HepG2 (cell line): ENCODE measurements around the gene TJP2. TPM values are rescaled to one million over a fixed set of nuclear protein-coding genes. Genes with fewer than 3 reads are reported as not detected.

Experiments used
- ATAC-seq: fragments of 200-7000 bp; cut with Tn5 transposase; 3 replicates; pipeline ENCODE4 v1.9.1; 2020; ENCODE audit warnings: mild to moderate bottlenecking, moderate library complexity
- BruUV-seq: library from RNA; stranded (reverse); fragments of 400-500 nt; replicated peaks from 2 replicates; lab custom pipeline; 2021; lab: Mats Ljungman, UMichigan
- CTCF ChIA-PET: fragments of 300-600 bp; formaldehyde crosslinking; extraction: SDS; loops from one replicate; lab custom pipeline; 2021; ENCODE audit warnings: low total read pairs, inconsistent platforms, low intra/inter-chr PET ratio; lab: Yijun Ruan, JAX
- POLR2A ChIA-PET: fragments of 350-600 bp; sonication (Branson Sonifier 250); formaldehyde crosslinking; loops from one replicate; lab custom pipeline; 2020; ENCODE audit warnings: antibody characterized with exemption, inconsistent platforms; lab: Yijun Ruan, JAX
- DNase-seq: peaks from one replicate; pipeline ENCODE4 v3.0.0-alpha.2; 2015; ENCODE audit warnings: low spot score
- FAIRE-seq: peaks from 3 replicates; lab custom pipeline; 2011; peaks lifted over from hg19 to GRCh38; lab: Jason Lieb, UNC
- H2AFZ ChIP-seq: one replicate; pipeline ENCODE4 v1.6.1; 2011; ENCODE audit warnings: low read length, inconsistent platforms
- H3K27ac ChIP-seq: fragments of 300-600 bp; 3 replicates; pipeline ENCODE4 v1.8.0; 2011; ENCODE audit warnings: mixed run types, mild to moderate bottlenecking, mixed read lengths, low read length, inconsistent platforms; ENCODE audit not compliant: insufficient read depth; ENCODE audit errors: extremely low read length
- H3K27me3 ChIP-seq, 2 experiments: fragments of 200-600 bp in 1 of 2; 2 replicates in 1 of 2; 3 replicates in 1 of 2; pipeline versions ENCODE4 v1.6.0 to v1.8.0; 2011; ENCODE audit warnings: low read length in 2 of 2, mild to moderate bottlenecking in 2 of 2, moderate library complexity in 2 of 2, inconsistent platforms in 1 of 2; ENCODE audit not compliant: insufficient read depth in 2 of 2, control insufficient read depth in 1 of 2
- H3K36me3 ChIP-seq, 2 experiments: fragments of 200-600 bp in 1 of 2; replicated peaks in 1 of 2; 2 replicates in 1 of 2; 3 replicates in 1 of 2; pipeline versions ENCODE4 v1.5.1 to v1.8.0; 2011; ENCODE audit warnings: low read length in 2 of 2, inconsistent platforms in 1 of 2; ENCODE audit not compliant: insufficient read depth in 2 of 2, control insufficient read depth in 1 of 2
- H3K4me1 ChIP-seq: 2 replicates; pipeline ENCODE4 v1.5.1; 2012; ENCODE audit warnings: low read length, inconsistent platforms; ENCODE audit not compliant: insufficient read depth
- H3K4me2 ChIP-seq: 2 replicates; pipeline ENCODE4 v1.6.0; 2011; ENCODE audit warnings: low read depth, low read length, inconsistent platforms
- H3K4me3 ChIP-seq, 3 experiments: fragments of 200-600 bp in 1 of 3; sonication (generic), shearing (Covaris generic) in 1 of 3; replicated peaks in 1 of 3; 2 replicates each; pipeline ENCODE4 v1.5.1; 2011 to 2016; ENCODE audit warnings: low read length in 3 of 3, inconsistent platforms in 2 of 3, low read depth in 2 of 3, mild to moderate bottlenecking in 2 of 3, control low read depth in 1 of 3, mixed read lengths in 1 of 3; ENCODE audit not compliant: insufficient read depth in 1 of 3
- H3K79me2 ChIP-seq: one replicate; pipeline ENCODE4 v1.6.1; 2011; ENCODE audit warnings: low read length, inconsistent platforms; ENCODE audit not compliant: insufficient read depth
- H3K9ac ChIP-seq: 2 replicates; pipeline ENCODE4 v1.6.0; 2011; ENCODE audit warnings: mild to moderate bottlenecking, low read depth, low read length, inconsistent platforms; ENCODE audit not compliant: insufficient read depth
- H3K9me3 ChIP-seq: 2 replicates; pipeline ENCODE4 v1.5.1; 2012; ENCODE audit warnings: mild to moderate bottlenecking, low read length
- H4K20me1 ChIP-seq: 2 replicates; pipeline ENCODE4 v1.6.0; 2011; ENCODE audit warnings: inconsistent platforms, mild to moderate bottlenecking, low read length, moderate library complexity; ENCODE audit not compliant: insufficient read depth
- BORCS8-MEF2B ChIP-seq: sonication (generic); formaldehyde crosslinking; IDR thresholded peaks from 2 replicates; pipeline ENCODE4 v1.8.0; 2022; ENCODE audit warnings: mild to moderate bottlenecking, missing genetic modification reagents
- HNF1B ChIP-seq: sonication (generic); formaldehyde crosslinking; IDR thresholded peaks from 2 replicates; pipeline ENCODE4 v1.5.1; 2020; ENCODE audit warnings: mild to moderate bottlenecking, moderate library complexity, missing genetic modification reagents
- JARID2 ChIP-seq: sonication (generic); formaldehyde crosslinking; IDR thresholded peaks from 2 replicates; pipeline ENCODE4 v1.8.1; 2023; ENCODE audit warnings: missing genetic modification reagents, inconsistent platforms; ENCODE audit not compliant: insufficient replicate concordance
- KDM1A ChIP-seq: IDR thresholded peaks from 2 replicates; pipeline ENCODE4 v1.6.1; 2016; ENCODE audit warnings: missing compliant biosample characterization
- NCOR1 ChIP-seq: fragments of 200-600 bp; sonication (generic); IDR thresholded peaks from 2 replicates; pipeline ENCODE4 v1.7.0; 2017; ENCODE audit warnings: antibody characterized with exemption, low read length, borderline replicate concordance
- PBX3 ChIP-seq: sonication (generic); formaldehyde crosslinking; IDR thresholded peaks from 2 replicates; pipeline ENCODE4 v1.8.1; 2023; ENCODE audit warnings: missing genetic modification reagents, inconsistent platforms, borderline replicate concordance
- RFX5 ChIP-seq: IDR thresholded peaks from 2 replicates; pipeline ENCODE4 v1.6.1; 2011; ENCODE audit warnings: low read depth, low read length, improper control_type of control experiment
- SOX5 ChIP-seq: IDR thresholded peaks from 2 replicates; pipeline ENCODE4 v1.6.1; 2016; ENCODE audit warnings: borderline replicate concordance
- ZBTB34 ChIP-seq: sonication (generic); formaldehyde crosslinking; IDR thresholded peaks from 2 replicates; pipeline ENCODE4 v1.8.0; 2022; ENCODE audit warnings: mild to moderate bottlenecking, missing genetic modification reagents
- ZNF101 ChIP-seq: sonication (generic); formaldehyde crosslinking; IDR thresholded peaks from 2 replicates; pipeline ENCODE4 v1.4.0; 2020; ENCODE audit warnings: mild to moderate bottlenecking, low read depth, missing genetic modification reagents, borderline replicate concordance
- ZNF512B ChIP-seq: sonication (generic); formaldehyde crosslinking; IDR thresholded peaks from 2 replicates; pipeline ENCODE4 v1.5.1; 2020; ENCODE audit warnings: missing genetic modification reagents, mild to moderate bottlenecking, borderline replicate concordance
- ZNF674 ChIP-seq: sonication (generic); formaldehyde crosslinking; IDR thresholded peaks from 2 replicates; pipeline ENCODE4 v1.5.0; 2020; ENCODE audit warnings: low read depth, mild to moderate bottlenecking, missing genetic modification reagents
- WGBS: methylation state at CpG from one replicate; pipeline ENCODE4 v1.1.6; 2017; ENCODE audit warnings: low lambda C conversion rate; 5-methylcytosine and 5-hydroxymethylcytosine counted together
- in situ Hi-C: cut with HindIII; loops from 2 replicates; pipeline ENCODE4 v1.10.0; 2017; ENCODE audit warnings: low pct_unique_long_range_greater_than_20kb; ENCODE audit not compliant: extremely low pct_ligation_motif_present
- intact Hi-C: fragments of 100-400 bp; cut with micrococcal nuclease; formaldehyde crosslinking; loops from one replicate; pipeline ENCODE4 v1.10.0; 2022; ENCODE audit not compliant: unreplicated experiment
- polyA plus RNA-seq, 8 experiments: library from polyadenylated mRNA; depleted of rRNA in 3 of 8; stranded (reverse) in 7 of 8; unstranded in 1 of 8; fragments of >200 nt; fragmentation: Illumina TruSeq in 4 of 8; extraction: Trizol in 4 of 8; gene quantifications; 2 replicates each; pipeline versions ENCODE4 v1.2.1 to v1.2.3, GENCODE V29; 2011 to 2016; ENCODE audit warnings: low read depth in 4 of 8, missing spikeins in 1 of 8, mixed read lengths in 1 of 8; ENCODE audit not compliant: insufficient read depth in 1 of 8
- total RNA-seq, 5 experiments: library from RNA; depleted of rRNA; stranded (reverse); fragments of >200 nt; fragmentation: Illumina TruSeq; extraction: Trizol; gene quantifications; 2 replicates each; pipeline ENCODE4 v1.2.3, GENCODE V29; 2016; ENCODE audit warnings: low read depth in 1 of 5

Gene TJP2
- total and polyA plus RNA-seq, 2 of the 13 experiments (the other 11 are each of a cell fraction or from before 2014, with no cell fraction given): 109 to 110 TPM

DNA sequence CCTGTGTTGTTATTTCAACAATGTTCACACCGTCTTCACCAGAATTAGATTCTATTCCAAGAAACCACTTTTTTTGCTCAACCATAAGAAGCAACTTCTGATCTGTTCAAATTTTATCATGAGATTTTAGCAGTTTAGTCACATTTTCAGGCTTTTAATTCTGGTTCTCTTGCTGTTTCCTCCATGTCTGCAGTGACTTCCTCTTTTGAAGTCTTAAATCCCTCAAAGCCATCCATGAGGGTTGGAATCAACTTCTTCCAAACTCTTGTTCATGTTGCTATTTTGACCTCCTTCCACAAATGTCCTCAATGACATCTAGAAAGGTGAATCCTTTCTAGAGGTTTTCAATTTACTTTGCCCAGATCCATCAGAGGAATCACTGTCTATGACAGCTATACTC is 125.2 kb downstream of the TJP2 start:
- WGBS: 3% methylated on average over 1 of the region's 1 CpG
- H4K20me1 ChIP-seq: no peaks in the 10 kb centered on the region
- ChIA-PET CTCF (no interaction called here), POLR2A (no interaction called here)
- H3K9me3 ChIP-seq: no peaks in the 10 kb centered on the region
- H3K4me3 ChIP-seq: no peak overlapping the region
- H3K36me3 ChIP-seq: no peaks in the 10 kb centered on the region
- intact Hi-C loops (no loop called here), in situ Hi-C loops (no loop called here)
- H3K27ac ChIP-seq: no peak overlapping the region
- no peak for TF ChIP-seq ZNF512B
- no peak for TF ChIP-seq ZNF101 (CRISPR knock-in tag)
- no peak for TF ChIP-seq HNF1B
- TF ChIP-seq PBX3 (CRISPR knock-in tag): no peak
- TF ChIP-seq JARID2 (CRISPR knock-in tag): no peak
- no peak for TF ChIP-seq SOX5 (CRISPR knock-in tag)
- TF ChIP-seq NCOR1: no peak
- TF ChIP-seq ZBTB34 (CRISPR knock-in tag): no peak
- TF ChIP-seq RFX5: no peak
- no peak for TF ChIP-seq ZNF674 (CRISPR knock-in tag)
- TF ChIP-seq KDM1A (CRISPR knock-in tag): no peak
- TF ChIP-seq BORCS8-MEF2B (CRISPR knock-in tag): no peak
- peaks cover 0 to 6% of the 10 kb centered on the region in 2 experiments; a peak in 2 of 5 replicates for H3K27me3 ChIP-seq
- no peaks in the 10 kb centered on the region for H3K79me2 ChIP-seq
- H2AFZ ChIP-seq: no peak overlapping the region
- ATAC-seq (no peak), DNase-seq (no peak), FAIRE-seq (no peak)
- no TSS peak for BruUV-seq
- no peaks in the 10 kb centered on the region for H3K4me1 ChIP-seq
- H3K9ac ChIP-seq: no peak overlapping the region
- no peak overlapping the region for H3K4me2 ChIP-seq
